Measurements from ENCODE around the gene PEX12.
"Not testable (repeated sequence)": the region's sequence is repeated elsewhere in the genome, so short reads cannot be mapped to it uniquely, and the experiment has no call there.

PEX12 gene

DNA sequence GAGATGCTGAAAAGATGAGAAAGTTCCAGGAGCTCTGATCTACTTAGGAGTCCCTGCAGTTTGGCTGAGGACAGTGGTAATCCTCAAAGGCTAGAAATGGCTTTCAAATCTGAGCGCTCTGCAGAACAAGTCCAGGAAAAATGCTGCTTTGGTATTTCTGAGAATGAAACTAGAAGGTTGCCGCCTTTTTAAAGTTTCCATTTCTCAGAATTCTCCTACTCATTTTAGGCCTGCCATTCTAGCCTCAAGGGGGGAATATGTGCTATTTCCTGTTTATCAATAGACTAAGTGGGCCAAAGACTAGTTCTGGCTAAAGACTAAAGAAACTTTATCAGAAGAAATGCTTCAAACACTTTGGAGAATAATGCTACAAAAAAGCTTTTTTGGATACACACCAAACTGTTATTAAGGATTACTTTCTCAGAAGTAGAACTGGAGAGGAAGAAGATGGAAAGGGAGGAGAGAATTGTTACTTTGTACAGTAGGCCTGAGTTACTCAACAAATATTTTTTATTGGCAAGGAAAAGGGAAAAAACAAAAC lies 40.7 kb downstream of the PEX12 start, which contains the start of gene SLFN12L:
Gene SLFN12L (minus strand): TSS at position 78 of the 541 bp plus-strand sequence. CDS start 15,314 bp downstream, outside the sequence.
- TF ChIP-seq, protein P1, sequence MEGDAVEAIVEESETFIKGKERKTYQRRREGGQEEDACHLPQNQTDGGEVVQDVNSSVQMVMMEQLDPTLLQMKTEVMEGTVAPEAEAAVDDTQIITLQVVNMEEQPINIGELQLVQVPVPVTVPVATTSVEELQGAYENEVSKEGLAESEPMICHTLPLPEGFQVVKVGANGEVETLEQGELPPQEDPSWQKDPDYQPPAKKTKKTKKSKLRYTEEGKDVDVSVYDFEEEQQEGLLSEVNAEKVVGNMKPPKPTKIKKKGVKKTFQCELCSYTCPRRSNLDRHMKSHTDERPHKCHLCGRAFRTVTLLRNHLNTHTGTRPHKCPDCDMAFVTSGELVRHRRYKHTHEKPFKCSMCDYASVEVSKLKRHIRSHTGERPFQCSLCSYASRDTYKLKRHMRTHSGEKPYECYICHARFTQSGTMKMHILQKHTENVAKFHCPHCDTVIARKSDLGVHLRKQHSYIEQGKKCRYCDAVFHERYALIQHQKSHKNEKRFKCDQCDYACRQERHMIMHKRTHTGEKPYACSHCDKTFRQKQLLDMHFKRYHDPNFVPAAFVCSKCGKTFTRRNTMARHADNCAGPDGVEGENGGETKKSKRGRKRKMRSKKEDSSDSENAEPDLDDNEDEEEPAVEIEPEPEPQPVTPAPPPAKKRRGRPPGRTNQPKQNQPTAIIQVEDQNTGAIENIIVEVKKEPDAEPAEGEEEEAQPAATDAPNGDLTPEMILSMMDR (IDR thresholded peaks at IDR 0.05): no peak
- TF ChIP-seq ZFX (IDR thresholded peaks at IDR 0.05; ENCODE audit: borderline replicate concordance): no peak
- H3K27ac ChIP-seq: no peak within 1 kb of the TSS

DNA sequence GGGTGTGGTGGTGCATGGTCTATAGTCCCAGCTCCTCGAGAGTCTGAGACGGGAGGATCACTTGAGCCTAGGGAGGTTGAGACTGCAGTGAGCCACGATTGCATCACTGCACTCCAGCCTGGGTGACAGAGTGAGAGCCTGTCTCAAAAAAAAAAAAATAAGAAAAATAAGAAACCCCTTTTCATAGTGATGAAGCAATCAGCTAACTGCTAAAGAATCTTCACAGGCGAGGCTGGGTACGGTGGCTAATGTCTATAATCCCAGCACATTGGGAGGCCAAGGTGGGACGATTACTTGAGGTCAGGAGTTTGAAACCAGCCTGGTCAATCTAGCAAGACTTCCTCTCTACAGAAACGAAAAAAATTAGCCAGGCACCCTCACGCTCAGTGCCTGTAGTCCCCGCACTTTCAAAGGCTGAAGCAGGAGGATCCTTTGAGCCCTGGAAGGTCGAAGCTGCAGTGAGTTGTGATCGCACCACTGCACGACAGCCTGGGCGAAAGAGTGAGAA lies 41.7 kb downstream of the PEX12 start:
- TF ChIP-seq, protein P1 (IDR thresholded peaks at IDR 0.05): no peak
- TF ChIP-seq ZFX (IDR thresholded peaks at IDR 0.05; ENCODE audit: borderline replicate concordance): no peak

DNA sequence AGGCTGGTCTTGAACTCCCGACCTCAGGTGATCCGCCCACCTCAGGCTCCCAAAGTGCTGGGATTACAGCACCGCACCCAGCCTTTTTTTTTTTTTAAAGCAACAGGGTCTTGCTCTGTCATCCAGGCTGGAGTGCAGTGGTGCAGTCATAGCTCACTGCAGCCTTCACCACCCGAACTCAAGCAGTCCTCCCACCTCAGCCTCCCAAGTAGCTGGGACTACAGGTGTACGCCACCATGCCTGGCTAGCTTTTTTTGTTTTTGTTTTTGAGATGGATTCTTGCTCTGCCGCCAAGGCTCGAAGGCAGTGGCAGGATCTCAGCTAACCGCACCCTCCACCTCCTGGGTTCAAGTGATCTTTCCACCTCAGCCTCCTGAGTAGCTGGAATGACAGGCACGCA lies 43.0 kb downstream of the PEX12 start:
- H3K27ac ChIP-seq: not testable (repeated sequence)

More for the DNA sequence above, 41.7 kb downstream of the PEX12 start:
- H3K27ac ChIP-seq: no peak overlapping the region

DNA sequence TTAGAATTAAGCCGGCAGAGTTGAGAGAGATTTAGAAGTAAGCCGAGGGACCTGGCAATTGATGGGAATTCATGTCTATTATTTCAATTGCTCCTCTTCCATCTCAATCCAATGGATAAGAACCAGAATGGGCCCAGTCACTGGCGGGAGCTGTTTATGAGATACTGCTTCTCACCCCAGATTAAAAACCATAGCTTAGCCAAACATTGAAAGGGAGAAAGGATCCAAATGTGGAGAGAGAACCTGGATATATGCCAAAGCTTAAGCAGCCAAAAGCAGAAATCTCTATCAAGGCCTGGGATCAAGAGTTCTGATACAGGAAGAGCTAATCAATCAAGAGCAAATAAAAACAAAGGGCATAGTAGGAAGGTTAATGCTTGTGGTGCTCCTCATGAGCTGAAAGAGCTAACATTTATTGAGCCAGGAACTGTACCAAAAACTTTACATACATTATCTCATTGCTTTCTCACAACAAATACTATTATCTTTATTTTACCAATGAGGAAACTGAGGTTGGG lies 43.7 kb downstream of the PEX12 start:
- TF ChIP-seq, protein P1 (IDR thresholded peaks at IDR 0.05): no peak
- no peak for TF ChIP-seq ZFX (IDR thresholded peaks at IDR 0.05; ENCODE audit: borderline replicate concordance)
- no peak overlapping the region for H3K27ac ChIP-seq

DNA sequence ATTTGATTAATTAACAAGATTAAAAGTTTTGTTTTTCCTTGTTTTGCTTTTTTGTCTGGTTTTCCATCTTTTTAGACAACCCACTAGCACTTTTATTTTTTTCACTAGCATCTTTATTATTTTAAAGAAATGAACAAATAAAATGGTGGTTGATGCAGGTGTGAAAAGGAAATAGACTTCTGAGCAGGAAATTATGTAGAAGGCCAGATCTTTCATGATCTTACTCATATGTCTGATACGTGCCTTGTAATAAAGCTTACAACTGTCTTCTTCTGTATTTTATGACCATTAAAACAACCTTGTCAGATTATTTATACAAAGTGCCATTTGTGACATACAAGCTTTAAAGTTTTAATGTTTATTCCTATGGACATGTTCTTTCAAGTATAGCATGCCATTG lies 47.2 kb downstream of the PEX12 start:
- no peak overlapping the region for H3K27ac ChIP-seq
- TF ChIP-seq, protein P1 (IDR thresholded peaks at IDR 0.05): no peak
- no peak for TF ChIP-seq ZFX (IDR thresholded peaks at IDR 0.05; ENCODE audit: borderline replicate concordance)

DNA sequence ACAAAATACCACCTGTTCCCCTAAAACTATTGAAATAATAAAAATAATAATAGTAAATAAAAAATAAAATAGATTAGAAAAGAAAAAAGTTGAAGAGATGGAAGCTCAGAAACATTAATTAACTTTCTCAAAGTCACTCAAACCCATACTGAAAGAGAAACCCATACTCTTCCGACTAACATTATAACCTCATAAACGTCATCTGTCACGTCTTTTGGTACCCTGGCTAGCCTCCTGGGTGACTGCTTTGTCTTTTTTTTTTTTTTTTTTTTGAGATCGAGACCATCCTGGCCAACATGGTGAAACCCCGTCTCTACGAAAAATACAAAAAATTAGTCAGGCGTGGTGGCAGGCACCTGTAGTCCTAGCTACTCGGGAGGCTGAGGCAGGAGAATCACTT lies 48.5 kb downstream of the PEX12 start:
- no peak overlapping the region for H3K27ac ChIP-seq
- TF ChIP-seq, protein P1 (IDR thresholded peaks at IDR 0.05): no peak
- no peak for TF ChIP-seq ZFX (IDR thresholded peaks at IDR 0.05; ENCODE audit: borderline replicate concordance)

DNA sequence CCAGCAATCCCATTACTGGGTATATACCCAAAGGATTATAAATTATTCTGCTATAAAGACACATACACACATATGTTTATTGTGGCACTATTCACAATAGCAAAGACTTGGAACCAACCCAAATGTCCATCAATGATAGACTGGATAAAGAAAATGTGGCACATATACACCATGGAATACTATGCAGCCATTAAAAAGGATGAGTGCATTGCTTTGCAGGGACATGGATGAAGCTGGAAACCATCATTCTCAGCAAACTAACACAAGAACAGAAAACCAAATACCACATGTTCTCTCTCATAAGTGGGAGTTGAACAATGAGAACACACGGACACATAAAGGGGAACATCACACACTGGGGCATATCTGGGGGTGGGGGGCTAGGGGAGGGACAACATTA lies 49.0 kb downstream of the PEX12 start:
- not testable (repeated sequence) for H3K27ac ChIP-seq
